H9 (cell line): ENCODE measurements around the gene ZNF718. TPM values are rescaled to one million over a fixed set of nuclear protein-coding genes. Genes with fewer than 3 reads are reported as not detected.

ENCODE experiments used
- DNase-seq: peaks from one replicate; pipeline ENCODE4 v3.0.0-alpha.2; 2017
- H2AFZ ChIP-seq: one replicate; pipeline ENCODE4 v1.6.1; 2013; ENCODE audit warnings: mild to moderate bottlenecking, low read length, control low read depth, moderate library complexity
- H2AK5ac ChIP-seq: 2 replicates; pipeline ENCODE4 v1.6.1; 2013; ENCODE audit warnings: low read length, control low read depth, mixed read lengths; ENCODE audit not compliant: insufficient read length
- H2BK120ac ChIP-seq: one replicate; pipeline ENCODE4 v1.6.1; 2013; ENCODE audit warnings: low read depth, mild to moderate bottlenecking, low read length, control low read depth, inconsistent platforms; ENCODE audit not compliant: poor library complexity, severe bottlenecking
- H2BK12ac ChIP-seq: 2 replicates; pipeline ENCODE4 v1.6.1; 2013; ENCODE audit warnings: low read length, control low read depth, mixed read lengths, low read depth; ENCODE audit not compliant: insufficient read length
- H2BK15ac ChIP-seq: 2 replicates; pipeline ENCODE4 v1.6.1; 2013; ENCODE audit warnings: low read depth, low read length, control low read depth
- H2BK20ac ChIP-seq: one replicate; pipeline ENCODE4 v1.6.1; 2013; ENCODE audit warnings: low read depth, mild to moderate bottlenecking, low read length, control low read depth, inconsistent platforms; ENCODE audit not compliant: poor library complexity, severe bottlenecking
- H2BK5ac ChIP-seq: 2 replicates; pipeline ENCODE4 v1.6.1; 2013; ENCODE audit warnings: low read length, control low read depth, mixed read lengths; ENCODE audit not compliant: insufficient read length
- H3K14ac ChIP-seq: 2 replicates; pipeline ENCODE4 v1.6.1; 2013; ENCODE audit warnings: low read length, control low read depth; ENCODE audit not compliant: insufficient read depth
- H3K18ac ChIP-seq: 2 replicates; pipeline ENCODE4 v1.6.1; 2013; ENCODE audit warnings: low read depth, mild to moderate bottlenecking, mixed read lengths, low read length, control low read depth; ENCODE audit not compliant: insufficient read length
- H3K23ac ChIP-seq: 2 replicates; pipeline ENCODE4 v1.6.1; 2013; ENCODE audit warnings: low read length, control low read depth, mixed read lengths, low read depth; ENCODE audit not compliant: insufficient read length
- H3K23me2 ChIP-seq: 2 replicates; pipeline ENCODE4 v1.6.1; 2013; ENCODE audit warnings: low read depth, mild to moderate bottlenecking, mixed read lengths, low read length, control low read depth; ENCODE audit not compliant: insufficient read length, poor library complexity, severe bottlenecking
- H3K27ac ChIP-seq: 2 replicates; pipeline ENCODE4 v1.5.1; 2013; ENCODE audit warnings: low read length, control low read depth, mixed read lengths, low read depth; ENCODE audit not compliant: insufficient read length
- H3K27me3 ChIP-seq: 2 replicates; pipeline ENCODE4 v1.6.1; 2013; ENCODE audit warnings: low read length, control low read depth, inconsistent platforms; ENCODE audit not compliant: insufficient read depth
- H3K4ac ChIP-seq: 2 replicates; pipeline ENCODE4 v1.6.1; 2013; ENCODE audit warnings: low read depth, mild to moderate bottlenecking, control low read depth, inconsistent platforms, low read length, moderate library complexity
- H3K4me1 ChIP-seq: 2 replicates; pipeline ENCODE4 v1.6.1; 2013; ENCODE audit warnings: low read length, control low read depth, inconsistent platforms; ENCODE audit not compliant: insufficient read depth
- H3K4me2 ChIP-seq: 2 replicates; pipeline ENCODE4 v1.6.1; 2013; ENCODE audit warnings: low read length, control low read depth, mixed read lengths; ENCODE audit not compliant: insufficient read length, insufficient read depth
- H3K56ac ChIP-seq: 2 replicates; pipeline ENCODE4 v1.6.1; 2013; ENCODE audit warnings: low read depth, mild to moderate bottlenecking, mixed read lengths, low read length, control low read depth; ENCODE audit not compliant: insufficient read length
- H3K79me1 ChIP-seq: 2 replicates; pipeline ENCODE4 v1.6.1; 2013; ENCODE audit warnings: low read depth, mild to moderate bottlenecking, moderate library complexity, low read length, control low read depth, inconsistent platforms; ENCODE audit not compliant: insufficient read depth, poor library complexity, severe bottlenecking
- H3K79me2 ChIP-seq: 2 replicates; pipeline ENCODE4 v1.6.1; 2013; ENCODE audit warnings: low read length, control low read depth, inconsistent platforms; ENCODE audit not compliant: insufficient read depth
- H3K9ac ChIP-seq: 2 replicates; pipeline ENCODE4 v1.6.1; 2013; ENCODE audit warnings: low read length, control low read depth, mixed read lengths; ENCODE audit not compliant: insufficient read length; ENCODE audit errors: extremely low read depth
- H3K9me3 ChIP-seq: one replicate; pipeline ENCODE4 v1.6.1; 2013; ENCODE audit warnings: low read depth, low read length, inconsistent platforms; ENCODE audit not compliant: control insufficient read depth
- H3T11ph ChIP-seq: one replicate; pipeline ENCODE4 v1.6.1; 2013; ENCODE audit warnings: mild to moderate bottlenecking, low read length, control low read depth, inconsistent platforms
- H4K20me1 ChIP-seq: one replicate; pipeline ENCODE4 v1.6.1; 2013; ENCODE audit not compliant: control insufficient read depth, insufficient read length, insufficient read depth
- H4K5ac ChIP-seq: 2 replicates; pipeline ENCODE4 v1.6.1; 2013; ENCODE audit warnings: low read depth, mild to moderate bottlenecking, mixed read lengths, low read length, control low read depth; ENCODE audit not compliant: insufficient read length
- H4K8ac ChIP-seq: replicated peaks from 2 replicates; pipeline ENCODE4 v1.6.1; 2013; ENCODE audit warnings: low read length, control low read depth, mixed read lengths, low read depth; ENCODE audit not compliant: insufficient read length
- H4K91ac ChIP-seq: 2 replicates; pipeline ENCODE4 v1.6.1; 2013; ENCODE audit warnings: low read depth, mild to moderate bottlenecking, moderate library complexity, mixed read lengths, low read length, control low read depth; ENCODE audit not compliant: insufficient read length
- H3K27ac Mint-ChIP-seq, 3 experiments: 2 replicates in 2 of 3; 3 replicates in 1 of 3; pipeline ENCODE4 v1.8.0; 2020 to 2021; ENCODE audit warnings: mixed read lengths in 3 of 3, mild to moderate bottlenecking in 1 of 3, moderate library complexity in 1 of 3
- H3K27me3 Mint-ChIP-seq: 2 replicates; pipeline ENCODE4 v1.8.0; 2021; ENCODE audit warnings: low read depth, mild to moderate bottlenecking, moderate library complexity, mixed read lengths
- H3K36me3 Mint-ChIP-seq, 3 experiments: 2 replicates in 2 of 3; 3 replicates in 1 of 3; pipeline ENCODE4 v1.8.0; 2020 to 2021; ENCODE audit warnings: low read depth in 3 of 3, mixed read lengths in 3 of 3; ENCODE audit not compliant: insufficient read depth in 1 of 3
- H3K4me1 Mint-ChIP-seq, 2 experiments: 2 replicates each; pipeline ENCODE4 v1.8.0; 2020; ENCODE audit warnings: mixed read lengths in 2 of 2
- H3K4me3 Mint-ChIP-seq, 2 experiments: 2 replicates in 1 of 2; 3 replicates in 1 of 2; pipeline ENCODE4 v1.8.0; 2020 to 2021; ENCODE audit warnings: mild to moderate bottlenecking in 2 of 2, mixed read lengths in 2 of 2, moderate library complexity in 1 of 2
- H3K9me3 Mint-ChIP-seq, 2 experiments: 2 replicates in 1 of 2; 3 replicates in 1 of 2; pipeline ENCODE4 v1.8.0; 2020; ENCODE audit warnings: mild to moderate bottlenecking in 2 of 2, mixed read lengths in 2 of 2, moderate library complexity in 1 of 2
- total RNA-seq: library from RNA; stranded (reverse); gene quantifications from 2 replicates; pipeline ENCODE4 v1.2.1, GENCODE V29; 2021
- TF ChIP-seq, protein P1 (sequence below): fragments of 200-600 bp; sonication (generic); conservative IDR thresholded peaks from 3 replicates; pipeline ENCODE4 v1.8.0; 2021; ENCODE audit warnings: antibody characterized with exemption, mild to moderate bottlenecking

ZNF718 gene
- total RNA-seq, 1 experiment from 2014 or later: 12.5 TPM

DNA sequence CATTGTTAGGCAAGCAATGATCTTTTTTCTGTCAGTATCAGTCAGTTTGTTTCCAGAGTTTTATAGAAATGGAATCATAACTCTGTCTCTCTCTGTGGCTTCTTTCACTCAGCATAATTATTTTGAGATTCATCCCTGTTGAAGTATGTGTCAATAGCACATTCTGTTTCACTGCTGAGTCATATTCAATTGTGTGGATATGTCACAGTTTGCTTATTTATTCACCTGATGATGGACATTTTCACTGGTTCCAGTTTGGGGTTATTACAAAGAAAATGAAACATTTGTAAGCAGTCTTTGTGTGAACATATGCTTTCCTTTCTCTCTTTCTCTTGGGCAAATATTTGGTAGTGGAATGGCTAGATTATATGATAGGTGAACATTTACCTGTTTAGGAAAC lies 10.2 kb upstream of the ZNF718 start:
- no peak overlapping the region for H3K4me3 Mint-ChIP-seq
- H3K27ac Mint-ChIP-seq: no peak overlapping the region
- Histone ChIP-seq H3K56ac (no peak overlapping the region), H4K91ac (no peak overlapping the region), H2BK12ac (no peak overlapping the region), H3K18ac (no peak overlapping the region), H3K9ac (no peak overlapping the region), H3K23me2 (no peaks in the 10 kb centered on the region), H3K4ac (no peak overlapping the region), H4K5ac (no peak overlapping the region), H3T11ph (no peak overlapping the region), H2BK120ac (no peak overlapping the region), H4K8ac (no peak overlapping the region), H2BK20ac (no peak overlapping the region), H2BK5ac (no peak overlapping the region), H4K20me1 (no peaks in the 10 kb centered on the region), H3K9me3 (no peaks in the 10 kb centered on the region), H3K23ac (no peak overlapping the region), H3K27ac (no peak overlapping the region), H3K14ac (no peak overlapping the region), H3K79me1 (no peaks in the 10 kb centered on the region), H3K4me1 (no peaks in the 10 kb centered on the region), H3K27me3 (peaks cover 3% of the 10 kb centered on the region; the same call in 1 of the 2 replicates), H2BK15ac (no peak overlapping the region), H3K79me2 (no peaks in the 10 kb centered on the region), H2AFZ (no peak overlapping the region), H3K4me2 (no peak overlapping the region), H2AK5ac (no peak overlapping the region)
- peaks cover 0 to 23% (median 18%) of the 10 kb centered on the region in 3 experiments; a peak in 6 of 7 replicates for H3K36me3 Mint-ChIP-seq
- DNase-seq: no peak
- H3K27me3 Mint-ChIP-seq: peaks cover 12% of the 10 kb centered on the region
- H3K9me3 Mint-ChIP-seq: peaks cover 93 to 94% of the 10 kb centered on the region in 2 experiments
- H3K4me1 Mint-ChIP-seq: no peaks in the 10 kb centered on the region
- TF ChIP-seq, protein P1, sequence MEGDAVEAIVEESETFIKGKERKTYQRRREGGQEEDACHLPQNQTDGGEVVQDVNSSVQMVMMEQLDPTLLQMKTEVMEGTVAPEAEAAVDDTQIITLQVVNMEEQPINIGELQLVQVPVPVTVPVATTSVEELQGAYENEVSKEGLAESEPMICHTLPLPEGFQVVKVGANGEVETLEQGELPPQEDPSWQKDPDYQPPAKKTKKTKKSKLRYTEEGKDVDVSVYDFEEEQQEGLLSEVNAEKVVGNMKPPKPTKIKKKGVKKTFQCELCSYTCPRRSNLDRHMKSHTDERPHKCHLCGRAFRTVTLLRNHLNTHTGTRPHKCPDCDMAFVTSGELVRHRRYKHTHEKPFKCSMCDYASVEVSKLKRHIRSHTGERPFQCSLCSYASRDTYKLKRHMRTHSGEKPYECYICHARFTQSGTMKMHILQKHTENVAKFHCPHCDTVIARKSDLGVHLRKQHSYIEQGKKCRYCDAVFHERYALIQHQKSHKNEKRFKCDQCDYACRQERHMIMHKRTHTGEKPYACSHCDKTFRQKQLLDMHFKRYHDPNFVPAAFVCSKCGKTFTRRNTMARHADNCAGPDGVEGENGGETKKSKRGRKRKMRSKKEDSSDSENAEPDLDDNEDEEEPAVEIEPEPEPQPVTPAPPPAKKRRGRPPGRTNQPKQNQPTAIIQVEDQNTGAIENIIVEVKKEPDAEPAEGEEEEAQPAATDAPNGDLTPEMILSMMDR: no peak
